Measurements from ENCODE around the gene E2F3.

Gene E2F3

DNA sequence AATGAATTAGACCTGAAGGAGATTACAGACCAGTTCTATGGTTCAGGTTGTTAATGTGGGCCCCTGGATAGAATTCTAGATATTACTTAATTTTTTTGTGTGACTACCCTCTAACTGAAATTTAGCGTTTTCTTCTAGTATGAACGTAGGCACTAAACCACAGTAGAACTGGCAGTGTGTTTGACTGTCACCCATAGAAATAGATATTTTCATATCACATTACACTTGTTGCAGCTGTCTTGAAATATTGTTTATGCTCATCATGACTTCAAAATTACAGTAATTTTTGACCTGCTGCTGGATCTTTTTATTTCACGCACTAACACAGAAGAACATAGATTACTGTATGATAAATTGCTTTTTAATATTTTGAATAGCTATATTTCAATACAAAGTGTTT lies 31.6 kb downstream of the E2F3 start:
- no peak for DNase-seq (ENCODE audit: low read depth in 2 of 2, low spot score in 1 of 2)

DNA sequence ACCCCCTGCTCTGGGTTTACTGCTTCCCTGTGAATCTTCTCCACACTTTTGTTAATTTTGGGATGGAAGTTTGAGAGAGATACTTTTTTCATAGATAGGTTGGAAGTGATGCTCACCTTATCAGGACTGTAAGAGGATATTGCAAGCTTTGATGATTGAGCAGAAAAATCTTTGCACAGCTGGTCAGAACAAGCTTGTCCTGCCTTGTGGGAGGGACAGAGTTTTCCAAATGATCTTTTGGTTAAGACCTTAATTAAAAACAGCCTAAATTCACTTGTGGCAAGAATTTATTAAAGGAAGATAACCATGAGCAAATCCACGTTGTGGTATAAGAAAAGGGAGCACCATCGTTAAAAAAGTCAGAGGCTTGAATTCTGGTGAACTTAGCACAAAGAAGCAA lies 32.2 kb downstream of the E2F3 start:
- DNase-seq (ENCODE audit: low read depth in 2 of 2, low spot score in 1 of 2) = no peak

DNA sequence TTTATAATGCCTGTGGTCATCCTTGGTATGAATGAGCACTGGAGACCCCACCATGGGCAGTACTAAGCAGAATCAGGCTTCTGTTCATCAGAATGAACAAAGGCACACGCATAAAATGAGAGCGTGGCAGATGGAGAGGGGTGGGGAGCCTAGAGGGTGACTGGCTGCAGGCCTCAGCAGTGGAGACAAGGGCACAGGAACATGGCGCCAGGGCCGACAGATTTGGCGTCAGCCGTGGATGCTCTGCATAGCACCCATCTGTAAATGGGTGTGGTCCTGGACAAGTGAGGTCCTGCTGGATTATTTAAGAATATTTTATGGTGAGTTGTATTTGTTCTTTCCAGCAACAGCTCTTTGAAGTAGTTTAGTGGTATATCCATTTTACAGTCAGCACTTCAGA lies 33.1 kb downstream of the E2F3 start:
- DNase-seq (ENCODE audit: low read depth in 2 of 2, low spot score in 1 of 2) = no peak

DNA sequence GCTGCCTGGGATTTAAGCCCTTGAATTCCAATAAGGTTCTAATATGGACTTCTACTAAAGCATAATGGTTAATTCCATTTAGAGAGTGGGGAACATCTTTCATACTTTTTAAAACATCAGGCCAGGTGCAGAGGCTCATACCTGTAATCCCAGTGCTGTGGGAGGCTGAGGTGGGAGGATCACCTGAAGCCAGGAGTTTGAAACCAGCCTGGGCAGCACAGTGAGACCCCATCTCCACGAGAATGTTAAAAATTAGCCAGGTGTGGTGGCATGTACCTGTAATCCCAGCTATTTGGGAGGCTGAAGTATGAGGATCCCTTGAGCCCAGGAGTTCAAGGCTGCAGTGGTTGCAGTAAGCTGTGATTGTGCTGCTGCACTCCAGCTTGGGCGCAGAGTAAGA lies 35.0 kb downstream of the E2F3 start:
- DNase-seq (ENCODE audit: low read depth in 2 of 2, low spot score in 1 of 2) = no peak

DNA sequence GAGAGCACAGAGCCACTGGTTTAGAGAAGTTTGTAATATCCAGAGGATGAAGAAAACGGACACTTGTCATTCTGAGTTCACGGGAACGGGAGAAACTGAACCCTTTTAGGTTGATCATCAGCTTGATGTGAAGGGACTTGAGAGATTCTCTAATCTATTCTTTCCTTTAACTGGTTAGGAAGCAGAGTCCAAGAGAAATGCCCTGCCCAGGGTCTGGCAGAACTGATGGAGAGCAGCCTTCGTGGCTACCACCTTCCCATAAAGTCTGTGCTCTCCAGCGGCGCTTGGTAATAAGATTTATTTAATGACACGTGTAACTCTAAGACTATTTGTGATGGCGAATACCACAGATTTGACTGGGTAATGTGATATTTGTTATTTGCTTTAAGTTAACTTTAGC lies 36.0 kb downstream of the E2F3 start:
- DNase-seq (ENCODE audit: low read depth in 2 of 2, low spot score in 1 of 2) = no peak

DNA sequence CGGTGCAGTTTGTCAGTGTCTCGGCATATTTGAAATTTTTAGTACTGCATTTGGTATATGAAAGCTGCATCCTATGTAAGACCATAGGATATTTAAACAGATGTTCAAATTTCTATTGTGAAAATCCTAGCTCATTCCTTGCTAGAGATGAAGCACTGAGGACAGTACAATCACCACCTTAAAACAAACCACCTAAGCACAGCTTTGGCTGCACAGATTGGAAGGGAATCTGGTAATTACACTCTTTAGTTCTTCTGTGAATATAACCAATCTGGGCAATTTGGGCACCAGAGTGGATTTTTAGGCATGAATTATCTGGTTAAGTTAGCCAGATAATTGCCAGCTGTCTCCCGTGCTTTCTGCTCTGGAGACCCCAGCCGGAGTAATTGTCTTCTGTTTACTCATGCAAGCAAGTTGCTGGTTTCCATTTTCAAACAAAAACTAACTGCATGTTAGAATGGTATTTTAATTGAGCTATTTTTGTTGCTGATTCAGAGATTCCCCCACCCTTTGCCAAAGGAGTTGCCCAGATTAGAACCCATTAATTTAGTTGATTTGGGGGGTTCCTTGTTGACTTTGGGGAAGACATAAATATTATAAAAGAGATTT lies 36.9 kb downstream of the E2F3 start:
- DNase-seq (ENCODE audit: low read depth in 2 of 2, low spot score in 1 of 2) = no peak

DNA sequence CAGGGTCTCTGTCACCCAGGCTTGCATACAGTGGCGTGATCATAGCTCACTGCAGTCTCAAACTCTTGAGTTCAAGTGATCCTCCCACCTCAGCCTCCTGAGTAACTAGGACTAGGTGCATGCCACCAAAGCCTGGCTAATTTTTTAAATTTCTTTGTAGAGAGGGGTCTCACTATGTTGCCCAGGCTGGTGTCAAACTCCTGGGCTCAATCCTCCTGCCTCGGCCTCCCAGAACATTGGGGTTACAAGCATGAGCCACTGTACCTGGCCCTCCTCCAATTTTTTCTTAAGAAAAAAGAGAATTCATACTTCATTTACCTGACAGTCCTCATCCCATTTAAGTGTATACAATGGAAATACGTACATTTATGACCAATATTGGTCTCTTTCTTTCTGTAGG lies 37.9 kb downstream of the E2F3 start:
- no peak for DNase-seq (ENCODE audit: low read depth in 2 of 2, low spot score in 1 of 2)

DNA sequence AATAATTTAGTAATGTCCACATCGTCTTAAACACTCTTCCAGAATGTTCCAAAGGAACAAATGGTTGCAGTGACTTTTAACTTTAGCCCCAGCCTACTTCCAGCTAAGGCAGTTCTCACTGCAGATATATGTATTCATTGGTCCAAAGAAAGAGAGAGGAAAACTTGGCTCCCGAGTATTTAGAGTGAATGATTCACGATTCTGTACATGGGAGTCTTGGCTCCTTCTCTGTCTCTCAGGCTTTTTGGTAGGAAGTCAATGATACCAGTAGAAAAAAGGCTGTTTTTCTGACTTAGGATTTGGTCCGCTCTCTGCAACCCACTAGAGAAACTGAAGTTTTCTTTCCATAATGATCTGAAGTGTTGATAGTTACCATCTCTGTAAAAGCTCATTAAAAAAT lies 38.6 kb downstream of the E2F3 start:
- DNase-seq (ENCODE audit: low read depth in 2 of 2, low spot score in 1 of 2) = no peak

DNA sequence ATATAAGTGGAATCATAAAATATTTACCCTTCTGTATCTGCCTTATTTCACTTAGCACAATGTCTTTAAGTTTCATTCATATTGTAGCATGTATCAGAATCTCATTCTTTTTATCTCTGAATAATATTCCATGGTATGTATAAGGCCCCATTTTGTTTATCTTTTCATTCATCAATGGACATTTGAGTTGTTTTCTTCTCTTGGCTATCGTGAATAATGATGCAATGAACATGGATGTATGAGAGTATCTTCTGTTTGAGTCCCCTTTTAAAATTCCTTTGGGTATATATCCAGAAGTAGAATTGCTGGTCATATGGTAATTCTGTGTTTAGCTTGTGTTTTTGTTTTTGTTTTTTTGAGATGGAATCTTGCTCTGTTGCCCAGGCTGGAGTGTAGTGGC lies 39.6 kb downstream of the E2F3 start:
- no peak for DNase-seq (ENCODE audit: low read depth in 2 of 2, low spot score in 1 of 2)

DNA sequence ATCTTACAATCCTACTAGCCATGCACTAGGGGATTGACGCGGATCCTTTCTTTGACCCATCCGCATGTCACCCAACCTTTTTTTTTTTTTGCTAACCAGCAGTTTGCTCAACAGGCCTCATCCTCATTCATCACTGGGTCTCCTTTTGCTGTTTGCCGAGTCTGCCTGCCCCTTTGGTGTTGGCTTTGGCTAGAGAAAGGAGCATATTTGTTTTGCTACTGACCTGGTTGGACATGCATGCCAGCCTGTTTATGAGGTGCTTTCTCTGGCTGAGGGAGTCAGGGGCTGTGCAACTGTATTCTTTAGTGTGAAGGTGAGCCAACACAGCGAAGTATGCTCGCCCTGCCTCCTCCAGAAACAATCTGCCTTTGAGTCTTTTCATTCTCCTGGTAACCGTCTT lies 40.2 kb downstream of the E2F3 start:
- no peak for DNase-seq (ENCODE audit: low read depth in 2 of 2, low spot score in 1 of 2)

DNA sequence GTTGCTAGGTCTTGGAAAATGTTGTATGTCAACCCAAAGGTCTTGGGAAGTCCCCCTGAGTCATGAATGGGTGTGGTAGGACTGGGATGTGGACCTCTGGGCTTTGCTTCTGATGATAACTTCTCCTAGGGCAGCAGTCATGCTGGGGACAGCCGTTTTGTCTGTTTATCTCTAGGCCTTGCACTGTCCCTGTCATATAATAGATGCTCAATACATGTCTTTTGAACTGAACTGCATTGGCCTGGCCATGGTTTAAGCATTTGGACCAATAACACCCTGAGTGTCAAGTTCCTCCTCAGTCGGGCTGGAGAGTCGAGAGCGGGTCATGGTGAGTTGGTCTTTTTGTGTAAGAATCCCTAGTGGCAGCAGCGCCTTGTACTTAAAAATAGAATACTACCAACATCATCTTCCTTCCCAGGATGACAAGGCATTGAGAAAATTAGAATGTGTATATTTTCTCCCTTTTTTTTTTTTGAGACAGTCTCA lies 43.1 kb downstream of the E2F3 start:
- no peak for DNase-seq (ENCODE audit: low read depth in 2 of 2, low spot score in 1 of 2)

DNA sequence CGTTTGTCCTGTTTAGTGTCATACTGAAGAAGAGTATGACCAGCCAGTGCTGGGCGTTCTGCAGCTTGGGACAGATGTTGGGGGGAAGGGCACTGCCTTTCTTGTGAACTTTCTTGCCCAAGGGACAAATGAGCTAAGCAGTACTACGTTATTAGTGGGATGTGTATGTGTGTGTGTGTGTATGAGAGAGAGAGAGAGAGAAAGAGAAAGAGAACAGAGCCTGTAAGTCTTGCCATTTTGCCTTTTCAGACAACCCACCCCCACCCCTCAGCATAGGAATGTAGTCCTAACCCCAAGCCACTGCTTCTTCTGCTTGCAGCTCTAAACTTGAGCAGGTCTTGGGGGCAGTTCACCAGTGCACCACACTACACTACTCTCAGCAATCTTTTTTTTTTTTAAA lies 45.5 kb downstream of the E2F3 start:
- no peak for DNase-seq (ENCODE audit: low read depth in 2 of 2, low spot score in 1 of 2)

DNA sequence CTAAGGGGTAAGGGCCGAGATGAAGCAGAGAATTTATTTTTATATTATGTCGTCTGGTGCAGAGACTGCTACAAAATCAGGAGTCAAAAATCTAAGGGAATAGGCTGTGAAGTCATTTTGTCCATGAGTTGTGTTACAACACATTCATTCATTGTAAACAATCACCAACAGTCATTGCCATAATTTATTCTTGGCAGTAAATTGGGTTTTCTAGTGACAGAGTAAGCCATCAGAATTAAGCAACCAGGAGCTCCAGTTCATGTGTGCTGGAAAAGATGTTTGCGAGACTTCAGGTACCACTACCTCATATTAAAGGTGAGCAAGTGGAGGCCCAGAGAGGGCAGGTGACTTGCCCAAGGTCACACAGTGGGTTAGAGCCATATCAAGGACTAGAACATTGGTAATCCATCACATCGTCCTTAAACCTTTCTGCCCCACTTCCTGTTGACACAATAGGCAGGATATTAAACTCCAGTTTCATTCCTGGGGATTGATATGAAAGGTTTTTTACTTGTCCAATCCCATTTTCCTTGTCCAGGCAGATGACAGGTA lies 46.0 kb downstream of the E2F3 start:
- no peak for DNase-seq (ENCODE audit: low read depth in 2 of 2, low spot score in 1 of 2)

DNA sequence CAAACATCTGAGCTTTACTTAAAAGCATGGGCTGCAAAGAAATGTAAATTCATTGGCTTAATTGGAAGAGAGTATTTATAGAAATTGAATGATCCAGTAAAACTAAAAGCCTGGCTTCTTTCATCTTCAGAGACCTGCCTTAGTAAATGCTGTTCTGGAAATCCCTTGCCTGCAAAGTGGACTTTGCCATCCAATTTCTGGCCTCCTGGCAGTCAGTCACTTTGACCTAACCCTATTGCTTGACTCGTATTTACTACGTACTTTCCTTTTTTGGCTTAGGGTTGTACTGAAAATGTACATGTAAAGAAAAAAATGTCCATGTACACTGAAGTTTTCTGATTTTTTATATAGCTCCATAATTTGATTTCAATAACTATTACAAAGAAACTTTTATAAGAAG lies 47.1 kb downstream of the E2F3 start:
- DNase-seq (ENCODE audit: low read depth in 2 of 2, low spot score in 1 of 2) = no peak

DNA sequence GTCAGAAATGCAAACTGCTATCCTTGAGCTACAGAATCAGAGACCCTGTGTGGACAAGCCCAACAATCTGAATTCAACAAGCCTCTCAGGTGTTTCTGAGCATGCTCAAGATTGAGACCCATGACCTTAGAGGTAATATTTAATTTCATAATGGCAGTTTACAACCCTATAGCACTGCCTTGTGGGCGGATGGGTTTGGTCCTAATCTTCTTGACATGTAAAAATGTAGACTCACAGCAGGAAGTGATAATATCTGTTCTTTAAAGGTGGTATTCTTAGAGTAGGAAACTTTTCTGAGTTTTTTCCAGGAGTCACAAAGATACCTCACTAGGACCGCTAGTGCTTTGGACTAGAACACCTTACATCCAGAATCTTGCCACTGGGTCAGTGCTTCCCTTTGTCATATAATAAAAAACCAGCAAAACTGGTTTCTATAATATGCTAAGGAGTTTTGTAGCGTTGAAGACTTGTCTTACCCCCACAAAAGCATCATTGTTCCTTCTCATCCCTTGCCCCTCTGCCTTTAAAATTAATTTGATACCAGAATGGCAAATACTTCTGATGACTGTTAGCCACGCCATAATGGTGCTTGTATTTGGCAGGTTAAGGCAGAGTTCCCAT lies 52.6 kb downstream of the E2F3 start:
- no peak for DNase-seq (ENCODE audit: low read depth in 2 of 2, low spot score in 1 of 2)

DNA sequence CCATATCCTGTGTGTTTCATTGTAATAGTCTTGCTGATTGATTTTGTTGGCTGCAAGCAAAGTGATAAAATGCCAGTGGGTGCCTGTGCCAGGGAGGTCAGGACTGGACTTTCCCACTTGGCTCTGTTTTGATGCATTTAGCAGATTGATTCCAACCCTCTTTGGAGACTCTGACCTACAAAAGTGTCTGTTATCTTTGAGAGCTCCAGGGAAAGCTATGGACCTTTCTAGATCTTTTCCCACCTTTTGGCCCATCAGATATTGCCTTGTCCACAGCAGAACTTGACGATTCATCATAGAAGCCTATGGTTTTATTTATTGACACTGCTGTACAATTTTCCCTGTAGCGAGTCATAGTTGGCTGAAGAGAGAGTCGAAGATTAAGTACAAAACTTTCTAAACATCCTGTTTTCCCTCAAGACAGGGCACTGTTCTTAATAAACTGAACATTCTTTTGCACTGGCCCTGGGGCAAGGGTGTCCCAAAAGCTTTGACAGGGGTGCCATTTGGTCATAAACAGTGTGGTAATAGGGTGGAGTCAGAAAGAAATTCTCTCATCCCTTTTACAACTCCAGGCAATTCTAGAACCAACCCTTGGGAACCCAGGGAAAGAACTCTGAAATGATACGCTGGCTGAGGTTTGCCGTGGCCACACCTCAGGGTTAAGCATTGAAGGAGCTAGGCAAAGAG lies 53.7 kb downstream of the E2F3 start:
- DNase-seq (ENCODE audit: low read depth in 2 of 2, low spot score in 1 of 2) = no peak

DNA sequence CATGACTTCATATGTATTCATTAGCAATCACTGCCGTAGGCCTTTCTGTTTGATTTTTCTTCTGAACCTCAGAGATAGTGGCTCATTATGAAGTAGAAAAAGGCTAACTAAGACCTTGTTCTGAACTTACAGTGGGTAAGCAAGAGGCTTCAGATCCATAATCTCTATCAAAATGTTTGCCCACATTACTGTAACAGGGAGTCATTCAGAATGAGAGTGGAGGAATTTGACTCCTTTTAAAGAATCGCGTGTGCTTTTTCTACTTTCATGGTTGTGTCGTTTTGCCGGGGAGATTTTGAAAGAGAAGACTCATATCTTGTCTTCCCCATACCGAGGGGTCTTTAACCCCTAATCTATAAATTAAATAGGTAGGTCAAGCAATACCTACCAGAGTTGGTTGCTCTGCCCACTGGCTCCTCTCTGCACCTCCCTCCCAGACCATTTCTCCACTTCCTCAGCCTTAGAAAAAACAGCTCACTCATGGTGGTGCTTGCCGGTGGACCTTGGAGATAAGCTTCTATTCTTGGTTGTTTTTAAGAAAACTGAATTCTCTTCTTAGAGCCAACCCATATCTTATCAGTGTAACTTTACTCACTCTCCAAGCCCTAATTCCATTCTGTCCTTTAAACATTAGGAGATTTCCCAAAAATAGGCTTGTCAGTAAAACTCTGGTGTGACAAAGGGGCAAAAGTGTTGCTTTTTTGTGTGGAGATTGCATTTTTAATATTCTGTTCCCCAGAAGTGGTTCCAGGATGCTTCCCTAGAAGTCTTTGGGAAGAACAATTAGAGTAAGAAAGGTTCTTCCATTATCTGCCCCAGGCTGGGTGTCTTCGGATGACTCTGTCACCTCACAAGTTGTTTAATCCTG lies 56.6 kb downstream of the E2F3 start:
- DNase-seq (ENCODE audit: low read depth in 2 of 2, low spot score in 1 of 2) = no peak

DNA sequence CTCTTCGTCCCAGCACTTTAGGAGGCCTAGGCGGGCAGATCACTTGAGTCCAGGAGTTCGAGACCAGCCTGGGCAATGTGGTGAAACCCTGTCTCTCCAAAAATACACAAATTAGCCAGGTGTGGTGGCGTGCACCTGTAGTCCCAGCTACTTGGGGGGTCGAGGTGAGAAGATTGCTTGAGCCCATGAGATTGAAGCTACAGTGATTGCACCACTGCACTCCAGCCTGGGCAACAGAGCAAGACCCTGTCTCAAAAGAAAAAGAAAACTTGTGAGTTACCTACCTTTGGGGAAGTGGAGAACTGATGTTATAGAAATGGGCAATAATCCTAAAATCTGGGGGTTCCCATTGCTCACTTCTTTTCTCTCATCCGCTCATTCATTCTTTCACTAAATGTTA lies 58.0 kb downstream of the E2F3 start:
- no peak for DNase-seq (ENCODE audit: low read depth in 2 of 2, low spot score in 1 of 2)

DNA sequence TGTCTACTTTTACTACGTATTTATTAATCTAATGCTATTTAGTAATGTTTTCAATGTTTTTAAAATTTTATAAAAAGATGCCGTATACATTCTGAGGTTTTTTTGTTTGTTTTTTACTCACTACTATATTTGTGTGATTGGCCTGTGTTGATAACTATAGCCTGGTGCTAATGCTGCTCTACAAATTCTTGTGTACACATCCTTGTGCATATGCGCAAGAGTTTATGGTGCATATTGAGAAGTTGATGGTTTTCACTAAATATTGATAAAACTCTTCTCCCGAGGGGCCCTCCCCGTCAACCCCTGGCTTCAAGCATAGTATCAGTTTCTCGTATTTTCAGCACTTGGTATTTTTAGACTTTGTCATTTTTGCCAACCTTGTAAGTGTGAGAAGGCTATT lies 59.9 kb downstream of the E2F3 start:
- no peak for DNase-seq (ENCODE audit: low read depth in 2 of 2, low spot score in 1 of 2)

DNA sequence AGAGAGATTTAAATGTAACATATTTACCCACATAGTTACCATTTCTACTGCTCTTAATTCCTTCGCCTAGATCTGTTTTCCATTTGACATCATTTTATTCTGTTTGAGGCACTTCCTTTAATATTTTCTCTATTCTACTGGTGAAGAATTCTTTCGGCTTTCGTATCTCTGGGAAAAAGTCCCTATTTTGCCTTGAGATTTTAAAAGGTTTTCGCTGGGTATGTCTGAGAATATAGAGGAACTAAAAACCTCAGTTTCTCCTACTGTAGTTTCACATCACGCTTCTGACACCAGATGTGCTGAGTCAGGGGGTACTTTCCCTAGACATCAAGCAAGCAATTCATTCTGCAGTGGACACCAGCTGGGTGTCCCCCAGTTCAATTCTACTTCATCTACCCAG lies 61.7 kb downstream of the E2F3 start:
- DNase-seq (ENCODE audit: low read depth in 2 of 2, low spot score in 1 of 2) = no peak

DNA sequence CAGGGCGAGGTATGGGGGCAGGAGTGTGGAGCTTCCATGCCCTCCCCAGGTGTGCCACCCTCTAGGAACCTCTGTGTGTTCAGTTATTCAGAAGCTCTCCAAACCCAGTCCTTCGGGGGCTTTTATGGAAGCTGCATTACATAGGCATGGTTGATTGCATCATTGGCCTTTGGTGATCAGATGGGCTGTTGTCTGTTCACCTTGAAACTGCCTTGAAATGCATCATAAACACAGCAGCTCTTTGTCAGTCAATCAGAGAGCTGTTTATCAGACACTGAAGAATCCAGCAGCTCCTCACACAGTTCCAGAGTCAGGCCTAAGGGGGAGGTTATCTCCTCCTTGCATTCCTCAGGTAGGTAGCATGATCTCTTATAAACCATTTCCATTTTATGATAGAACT lies 62.4 kb downstream of the E2F3 start:
- DNase-seq (ENCODE audit: low read depth in 2 of 2, low spot score in 1 of 2) = no peak

DNA sequence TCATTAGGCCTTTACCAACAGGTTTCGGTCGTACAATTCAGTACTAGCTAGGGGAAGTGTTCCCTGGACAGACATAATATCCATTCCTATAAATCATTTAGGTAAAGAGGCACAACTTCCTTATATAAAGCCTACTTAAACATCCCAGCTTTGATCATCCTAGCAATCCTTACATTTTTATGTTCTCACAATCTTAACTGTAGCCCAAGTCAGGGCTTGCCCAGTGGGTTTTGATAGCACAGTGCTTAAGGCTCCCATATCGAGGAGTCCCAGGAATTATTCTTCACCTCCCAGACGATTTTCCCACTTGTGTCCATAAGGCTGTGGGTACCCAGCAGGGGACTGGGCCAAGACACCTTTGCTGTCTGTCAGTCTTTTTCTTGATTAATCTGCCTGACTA lies 63.2 kb downstream of the E2F3 start:
- no peak for DNase-seq (ENCODE audit: low read depth in 2 of 2, low spot score in 1 of 2)

Measured in stimulated activated CD8-positive, alpha-beta memory T cell treated with anti-CD3 and anti-CD28 coated beads, Interleukin-4, amount 100 ng/mL, for 1 hour (primary cell).